ENCODE data around the gene MTHFSD. TPM values are rescaled to one million over a fixed set of nuclear protein-coding genes. Genes with fewer than 3 reads are reported as not detected.

Gene MTHFSD
- total RNA-seq, 2 experiments from 2014 or later, result 28.7 to 29.1 TPM

DNA sequence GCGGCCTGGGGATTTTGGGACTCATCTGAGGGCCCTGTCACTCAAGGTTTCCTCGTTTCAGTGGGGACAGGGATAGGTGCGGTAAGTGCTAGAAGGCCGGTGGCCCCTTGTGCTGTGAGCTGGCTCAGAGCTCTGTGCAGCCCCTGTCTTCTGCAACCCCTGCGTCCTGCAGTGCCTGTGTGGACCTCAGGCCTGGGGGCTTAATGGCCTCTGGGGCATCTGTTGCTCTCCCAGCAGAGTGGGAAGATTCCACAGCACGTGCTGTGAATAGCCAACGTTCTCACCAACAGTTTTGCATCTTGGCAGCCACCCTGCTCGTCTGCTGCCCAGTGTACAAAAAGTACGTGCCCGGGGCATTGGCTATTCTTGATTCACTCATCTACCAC is 16.5 kb upstream of the MTHFSD start:
- CTCF ChIA-PET, result no interaction called here
- H3K27ac Mint-ChIP-seq, result no peak overlapping the region
- DNase-seq, result no peak
- peaks cover 64% of the 10 kb centered on the region for H3K27me3 Mint-ChIP-seq
- H3K9me3 Mint-ChIP-seq, result no peaks in the 10 kb centered on the region
- no peaks in the 10 kb centered on the region for H3K36me3 Mint-ChIP-seq (ENCODE audit: low read depth)
- POLR2A ChIA-PET, result no interaction called here
- peaks cover 8% of the 10 kb centered on the region for H3K4me1 Mint-ChIP-seq
- no peak overlapping the region for H3K4me3 Mint-ChIP-seq

DNA sequence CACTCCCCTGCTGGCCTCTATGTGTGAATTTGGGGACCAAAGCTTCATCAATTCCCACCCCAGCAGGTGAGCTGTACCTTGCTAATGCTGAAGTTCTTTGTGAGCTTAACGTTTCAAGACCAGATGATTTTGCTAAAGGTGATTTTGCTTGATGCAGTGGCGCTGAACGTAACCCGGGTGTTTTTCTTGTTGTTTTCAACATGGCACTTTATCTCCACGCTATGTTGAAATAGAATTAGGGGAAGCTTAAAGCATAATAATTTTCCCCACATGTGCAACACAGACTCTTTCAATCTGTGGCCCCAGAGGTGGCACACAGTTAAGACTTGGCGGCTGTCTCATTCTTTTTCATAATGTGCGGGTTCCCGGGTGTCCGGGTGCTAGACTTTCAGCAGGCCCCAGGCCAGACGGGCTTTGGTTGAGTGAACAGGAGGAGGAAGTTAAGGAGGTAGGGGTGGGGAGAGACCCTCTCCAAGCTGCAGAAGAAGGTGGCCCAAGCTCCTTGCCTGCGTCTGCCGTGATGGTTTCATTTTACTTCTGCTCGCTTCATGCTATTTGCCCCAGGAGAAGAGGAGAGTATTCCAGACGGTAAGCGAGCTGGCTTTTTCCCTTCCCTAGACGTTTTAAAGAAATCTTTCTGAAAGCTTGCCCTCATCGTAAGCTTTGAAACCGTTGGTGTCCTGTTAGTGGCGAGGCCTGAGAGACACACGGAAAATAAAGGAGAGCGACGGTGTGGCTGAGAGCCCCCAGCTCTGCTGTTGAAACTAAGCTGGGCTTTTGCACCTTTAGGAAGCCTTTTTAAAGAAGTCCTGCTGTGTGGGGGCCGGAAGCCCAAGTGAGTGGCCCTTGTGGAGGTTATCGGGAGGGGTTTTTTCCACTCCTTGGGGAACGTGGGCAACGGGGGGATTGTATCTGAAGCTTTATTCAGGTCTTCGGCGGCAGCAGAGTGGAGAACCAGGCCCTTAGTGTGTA is 15.8 kb upstream of the MTHFSD start:
- Mint-ChIP-seq H3K27ac (no peak overlapping the region), H3K36me3 (ENCODE audit: low read depth) (no peaks in the 10 kb centered on the region), H3K4me3 (no peak overlapping the region), H3K4me1 (peaks cover 5% of the 10 kb centered on the region), H3K9me3 (no peaks in the 10 kb centered on the region), H3K27me3 (peaks cover 65% of the 10 kb centered on the region)
- ChIA-PET CTCF (no interaction called here), POLR2A (no interaction called here)
- DNase-seq, result no peak

DNA sequence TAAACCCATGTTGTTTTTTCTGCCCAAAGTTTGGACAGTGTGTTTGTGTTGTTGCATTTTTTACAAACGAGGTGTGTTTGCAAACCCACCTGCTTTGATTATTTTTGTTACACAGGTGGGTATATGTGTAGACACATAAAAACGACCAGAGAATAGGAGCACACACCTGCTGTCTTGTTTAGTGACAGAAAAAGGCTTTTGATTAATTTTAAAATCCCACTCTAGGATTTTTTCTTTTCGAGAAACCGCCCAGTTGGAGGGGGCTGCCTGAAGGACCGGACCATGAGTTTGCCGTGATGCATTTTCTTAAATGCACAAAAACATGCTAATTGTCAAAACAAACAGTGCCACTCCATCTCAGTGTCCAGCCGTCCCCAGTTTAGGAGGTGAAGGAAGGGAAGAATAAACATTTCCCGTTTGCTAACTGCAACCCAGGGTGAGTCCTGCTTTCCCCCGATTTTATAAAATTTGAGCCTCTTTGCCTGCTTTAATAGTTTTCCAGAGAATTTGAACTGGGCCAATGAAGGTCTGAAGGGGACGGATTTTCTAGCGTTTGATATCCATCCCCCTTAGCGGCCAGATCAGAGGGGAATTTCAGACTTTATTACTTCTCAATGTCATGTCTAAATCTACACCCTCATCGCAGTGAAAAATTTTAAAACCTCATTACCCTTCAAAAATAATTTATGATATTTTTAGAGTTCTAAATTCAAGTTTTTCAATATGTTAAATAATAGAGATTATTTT is 14.8 kb upstream of the MTHFSD start:
- H3K27ac Mint-ChIP-seq, result no peak overlapping the region
- no peaks in the 10 kb centered on the region for H3K9me3 Mint-ChIP-seq
- H3K27me3 Mint-ChIP-seq, result peaks cover 66% of the 10 kb centered on the region
- H3K4me3 Mint-ChIP-seq, result no peak overlapping the region
- ChIA-PET POLR2A (no interaction called here), CTCF (no interaction called here)
- no peak for DNase-seq
- H3K36me3 Mint-ChIP-seq (ENCODE audit: low read depth), result no peaks in the 10 kb centered on the region
- peaks cover 6% of the 10 kb centered on the region for H3K4me1 Mint-ChIP-seq

DNA sequence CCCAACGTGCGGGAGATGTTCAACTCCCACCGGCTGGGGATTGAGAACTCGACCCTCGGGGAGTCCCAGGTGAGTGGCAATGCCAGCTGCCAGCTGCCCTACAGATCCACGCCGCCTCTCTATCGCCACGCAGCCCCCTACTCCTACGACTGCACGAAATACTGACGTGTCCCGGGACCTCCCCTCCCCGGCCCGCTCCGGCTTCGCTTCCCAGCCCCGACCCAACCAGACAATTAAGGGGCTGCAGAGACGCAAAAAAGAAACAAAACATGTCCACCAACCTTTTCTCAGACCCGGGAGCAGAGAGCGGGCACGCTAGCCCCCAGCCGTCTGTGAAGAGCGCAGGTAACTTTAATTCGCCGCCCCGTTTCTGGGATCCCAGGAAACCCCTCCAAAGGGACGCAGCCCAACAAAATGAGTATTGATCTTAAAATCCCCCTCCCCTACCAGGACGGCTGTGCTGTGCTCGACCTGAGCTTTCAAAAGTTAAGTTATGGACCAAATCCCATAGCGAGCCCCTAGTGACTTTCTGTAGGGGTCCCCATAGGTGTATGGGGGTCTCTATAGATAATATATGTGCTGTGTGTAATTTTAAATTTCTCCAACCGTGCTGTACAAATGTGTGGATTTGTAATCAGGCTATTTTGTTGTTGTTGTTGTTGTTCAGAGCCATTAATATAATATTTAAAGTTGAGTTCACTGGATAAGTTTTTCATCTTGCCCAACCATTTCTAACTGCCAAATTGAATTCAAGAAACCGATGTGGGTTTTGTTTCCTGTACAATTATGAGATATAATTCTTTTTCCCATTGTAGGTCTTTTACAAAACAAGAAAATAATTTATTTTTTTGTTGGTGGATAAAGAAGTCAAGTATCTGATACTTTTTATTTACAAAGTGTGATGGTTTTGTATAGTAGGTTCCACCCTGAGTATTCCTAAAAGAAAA is 13.9 kb upstream of the MTHFSD start:
- no peak for DNase-seq
- ChIA-PET CTCF (no interaction called here), POLR2A (no interaction called here)
- Mint-ChIP-seq H3K4me3 (no peak overlapping the region), H3K27ac (peak overlapping the region; percentile 41), H3K36me3 (ENCODE audit: low read depth) (no peaks in the 10 kb centered on the region), H3K4me1 (peaks cover 10% of the 10 kb centered on the region), H3K9me3 (no peaks in the 10 kb centered on the region), H3K27me3 (peaks cover 67% of the 10 kb centered on the region)

DNA sequence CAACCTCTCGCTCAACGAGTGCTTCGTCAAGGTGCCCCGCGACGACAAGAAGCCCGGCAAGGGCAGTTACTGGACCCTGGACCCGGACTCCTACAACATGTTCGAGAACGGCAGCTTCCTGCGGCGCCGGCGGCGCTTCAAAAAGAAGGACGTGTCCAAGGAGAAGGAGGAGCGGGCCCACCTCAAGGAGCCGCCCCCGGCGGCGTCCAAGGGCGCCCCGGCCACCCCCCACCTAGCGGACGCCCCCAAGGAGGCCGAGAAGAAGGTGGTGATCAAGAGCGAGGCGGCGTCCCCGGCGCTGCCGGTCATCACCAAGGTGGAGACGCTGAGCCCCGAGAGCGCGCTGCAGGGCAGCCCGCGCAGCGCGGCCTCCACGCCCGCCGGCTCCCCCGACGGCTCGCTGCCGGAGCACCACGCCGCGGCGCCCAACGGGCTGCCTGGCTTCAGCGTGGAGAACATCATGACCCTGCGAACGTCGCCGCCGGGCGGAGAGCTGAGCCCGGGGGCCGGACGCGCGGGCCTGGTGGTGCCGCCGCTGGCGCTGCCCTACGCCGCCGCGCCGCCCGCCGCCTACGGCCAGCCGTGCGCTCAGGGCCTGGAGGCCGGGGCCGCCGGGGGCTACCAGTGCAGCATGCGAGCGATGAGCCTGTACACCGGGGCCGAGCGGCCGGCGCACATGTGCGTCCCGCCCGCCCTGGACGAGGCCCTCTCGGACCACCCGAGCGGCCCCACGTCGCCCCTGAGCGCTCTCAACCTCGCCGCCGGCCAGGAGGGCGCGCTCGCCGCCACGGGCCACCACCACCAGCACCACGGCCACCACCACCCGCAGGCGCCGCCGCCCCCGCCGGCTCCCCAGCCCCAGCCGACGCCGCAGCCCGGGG is 12.9 kb upstream of the MTHFSD start:
- Mint-ChIP-seq H3K9me3 (no peaks in the 10 kb centered on the region), H3K27ac (no peak overlapping the region), H3K36me3 (ENCODE audit: low read depth) (no peaks in the 10 kb centered on the region), H3K4me3 (no peak overlapping the region), H3K27me3 (peaks cover 65% of the 10 kb centered on the region), H3K4me1 (peaks cover 13% of the 10 kb centered on the region)
- POLR2A ChIA-PET, result no interaction called here
- CTCF ChIA-PET, result no interaction called here
- no peak for DNase-seq

DNA sequence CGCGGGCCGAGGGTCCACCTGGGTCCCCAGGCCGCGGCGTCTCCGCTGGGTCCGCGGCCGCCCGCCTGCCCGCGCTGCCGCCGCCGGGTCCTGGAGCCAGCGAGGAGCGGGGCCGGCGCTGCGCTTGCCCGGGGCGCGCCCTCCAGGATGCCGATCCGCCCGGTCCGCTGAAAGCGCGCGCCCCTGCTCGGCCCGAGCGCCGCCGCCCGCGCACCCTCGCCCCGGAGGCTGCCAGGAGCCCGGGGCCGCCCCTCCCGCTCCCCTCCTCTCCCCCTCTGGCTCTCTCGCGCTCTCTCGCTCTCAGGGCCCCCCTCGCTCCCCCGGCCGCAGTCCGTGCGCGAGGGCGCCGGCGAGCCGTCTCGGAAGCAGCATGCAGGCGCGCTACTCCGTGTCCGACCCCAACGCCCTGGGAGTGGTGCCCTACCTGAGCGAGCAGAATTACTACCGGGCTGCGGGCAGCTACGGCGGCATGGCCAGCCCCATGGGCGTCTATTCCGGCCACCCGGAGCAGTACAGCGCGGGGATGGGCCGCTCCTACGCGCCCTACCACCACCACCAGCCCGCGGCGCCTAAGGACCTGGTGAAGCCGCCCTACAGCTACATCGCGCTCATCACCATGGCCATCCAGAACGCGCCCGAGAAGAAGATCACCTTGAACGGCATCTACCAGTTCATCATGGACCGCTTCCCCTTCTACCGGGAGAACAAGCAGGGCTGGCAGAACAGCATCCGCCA is 12.1 kb upstream of the MTHFSD start:
- H3K27ac Mint-ChIP-seq, result no peak overlapping the region
- no peaks in the 10 kb centered on the region for H3K9me3 Mint-ChIP-seq
- H3K27me3 Mint-ChIP-seq, result peaks cover 65% of the 10 kb centered on the region
- H3K4me1 Mint-ChIP-seq, result peaks cover 13% of the 10 kb centered on the region
- H3K36me3 Mint-ChIP-seq (ENCODE audit: low read depth), result no peaks in the 10 kb centered on the region
- ChIA-PET POLR2A (no interaction called here), CTCF (no interaction called here)
- DNase-seq, result no peak
- no peak overlapping the region for H3K4me3 Mint-ChIP-seq

DNA sequence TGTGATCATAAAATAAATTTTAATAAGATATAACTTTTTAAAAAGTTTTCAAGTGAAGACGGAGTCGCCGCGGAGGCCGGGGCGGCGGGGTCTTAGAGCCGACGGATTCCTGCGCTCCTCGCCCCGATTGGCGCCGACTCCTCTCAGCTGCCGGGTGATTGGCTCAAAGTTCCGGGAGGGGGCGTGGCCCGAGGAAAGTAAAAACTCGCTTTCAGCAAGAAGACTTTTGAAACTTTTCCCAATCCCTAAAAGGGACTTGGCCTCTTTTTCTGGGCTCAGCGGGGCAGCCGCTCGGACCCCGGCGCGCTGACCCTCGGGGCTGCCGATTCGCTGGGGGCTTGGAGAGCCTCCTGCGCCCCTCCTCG is 11.5 kb upstream of the MTHFSD start, which contains the start of gene FOXC2:
FOXC2 (plus strand) TSS at position 229 of the 365 bp plus-strand sequence. CDS start 507 bp downstream, outside the sequence.
- CTCF ChIA-PET, result no interaction called here
- H3K4me1 Mint-ChIP-seq, result peaks cover 13% of the 10 kb centered on the region

DNA sequence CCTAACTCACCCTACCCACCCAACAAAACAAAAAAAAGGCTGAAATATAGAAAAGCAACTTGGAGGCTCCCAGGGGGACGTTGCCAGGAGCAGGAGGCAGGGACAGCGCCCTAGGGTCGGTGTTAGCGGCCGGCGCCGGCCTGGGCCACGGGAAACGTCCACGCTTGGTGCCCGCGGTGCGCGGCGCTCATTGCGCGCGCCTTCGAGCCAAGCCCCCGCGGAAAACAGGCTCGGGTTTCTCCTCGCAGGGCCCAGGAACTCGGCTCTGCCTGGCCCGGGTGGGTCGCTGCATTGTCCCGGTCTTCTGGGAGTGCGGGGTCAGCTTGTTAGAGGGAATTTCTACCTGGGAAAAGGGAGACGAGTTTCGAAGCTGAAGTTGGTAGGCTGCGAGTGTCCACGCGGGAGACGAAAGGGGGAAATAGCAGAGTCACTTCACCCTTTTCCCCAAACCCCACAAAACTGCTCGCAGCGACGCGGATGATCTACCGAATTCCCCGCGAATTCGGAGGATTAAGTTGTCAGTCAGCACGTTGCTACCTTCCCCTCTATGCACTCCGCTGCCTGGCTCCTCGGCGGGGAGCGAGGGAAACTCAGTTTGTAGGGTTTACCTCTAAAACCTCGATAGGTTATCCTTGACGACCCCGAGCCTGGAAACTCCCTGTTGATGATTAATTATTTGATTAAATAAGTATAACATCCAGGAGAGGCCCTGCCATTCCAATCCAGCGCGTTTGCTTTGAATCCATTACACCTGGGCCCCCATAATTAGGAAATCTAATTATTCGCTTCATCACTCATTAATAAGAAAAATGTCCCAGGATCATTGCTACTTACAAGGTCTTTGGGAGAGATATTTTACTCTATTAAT is 10.8 kb upstream of the MTHFSD start:
- peaks cover 60% of the 10 kb centered on the region for H3K27me3 Mint-ChIP-seq
- H3K9me3 Mint-ChIP-seq, result no peaks in the 10 kb centered on the region
- DNase-seq, result no peak
- peaks cover 13% of the 10 kb centered on the region for H3K4me1 Mint-ChIP-seq
- no peak overlapping the region for H3K27ac Mint-ChIP-seq
- H3K4me3 Mint-ChIP-seq, result no peak overlapping the region
- ChIA-PET POLR2A (no interaction called here), CTCF (no interaction called here)
- no peaks in the 10 kb centered on the region for H3K36me3 Mint-ChIP-seq (ENCODE audit: low read depth)

More for the DNA sequence above, 11.5 kb upstream of the MTHFSD start, which contains the start of gene FOXC2:
- DNase-seq, result peak; percentile 28
- POLR2A ChIA-PET, result no interaction called here
- no peak within 1 kb of the TSS for H3K4me3 Mint-ChIP-seq
- H3K9me3 Mint-ChIP-seq, result no peaks in the 10 kb centered on the region
- peaks cover 65% of the 10 kb centered on the region for H3K27me3 Mint-ChIP-seq
- no peak within 1 kb of the TSS for H3K27ac Mint-ChIP-seq
- no peaks in the 10 kb centered on the region for H3K36me3 Mint-ChIP-seq (ENCODE audit: low read depth)

DNA sequence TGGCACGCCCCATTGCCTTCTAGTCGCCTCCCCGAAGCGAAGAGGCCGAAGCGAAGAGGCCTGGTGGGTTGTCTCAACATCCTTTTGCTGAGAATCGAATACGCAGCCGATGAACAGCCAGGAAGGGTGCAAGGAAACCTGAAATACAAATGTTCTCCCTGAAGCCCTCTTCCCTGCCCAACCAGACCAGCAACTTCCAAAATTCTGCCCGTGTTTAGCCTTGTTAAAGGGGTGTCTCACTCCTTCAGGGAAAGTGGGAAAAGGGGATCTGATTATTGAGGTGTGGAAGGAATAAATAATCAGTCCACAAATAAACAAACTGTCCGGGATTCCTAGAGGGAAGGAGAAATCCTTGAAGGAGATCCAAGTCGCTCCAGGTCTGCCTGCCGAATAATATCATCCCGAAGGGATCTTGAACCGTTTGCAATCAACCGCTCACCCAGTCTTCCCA is 10.2 kb upstream of the MTHFSD start:
- peaks cover 13% of the 10 kb centered on the region for H3K4me1 Mint-ChIP-seq
- POLR2A ChIA-PET, result no interaction called here

DNA sequence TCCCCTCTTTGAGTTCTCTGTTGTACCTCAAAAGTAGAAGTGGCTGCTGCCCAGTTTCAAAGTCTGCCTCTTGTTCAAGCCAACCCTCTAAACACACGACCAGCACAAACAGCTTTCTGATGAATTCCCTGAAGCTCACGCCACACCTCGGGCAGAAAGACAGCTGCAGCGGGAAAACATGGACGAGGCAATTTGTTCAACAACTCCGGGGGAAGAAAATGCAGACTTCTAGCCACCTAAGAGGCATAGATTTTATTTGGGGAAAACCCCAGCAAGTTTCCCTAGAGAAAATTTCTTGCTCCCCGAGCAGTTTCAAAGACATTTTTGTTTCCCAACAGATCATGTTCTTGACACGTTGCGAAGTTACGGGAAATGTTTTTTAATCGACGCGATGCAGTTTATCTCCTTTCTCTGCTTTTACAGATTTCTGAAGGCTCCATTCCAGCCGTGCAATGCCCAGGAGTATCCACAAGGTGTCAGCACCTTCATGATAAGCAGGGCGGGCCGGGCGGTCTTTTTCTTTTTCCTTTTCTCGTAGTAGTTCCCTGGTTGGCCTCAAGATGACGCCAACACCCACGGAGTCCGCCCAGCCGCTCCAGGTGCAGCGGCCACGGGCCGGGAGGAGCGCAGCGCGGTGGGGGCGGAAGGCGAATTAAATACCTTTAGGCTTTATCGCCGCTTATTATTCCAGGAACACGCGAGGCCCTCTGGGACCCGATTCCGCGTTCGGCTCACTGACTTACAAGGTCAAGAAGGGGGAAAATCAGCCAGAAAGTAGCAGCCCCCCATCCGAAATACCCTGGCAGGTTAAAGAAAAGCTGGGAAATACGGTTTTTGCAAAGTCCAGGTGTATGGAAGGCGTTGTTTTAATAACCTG is 8.7 kb upstream of the MTHFSD start:
- H3K4me3 Mint-ChIP-seq, result no peak overlapping the region

More for the DNA sequence above, 10.2 kb upstream of the MTHFSD start:
- Mint-ChIP-seq H3K4me3 (no peak overlapping the region), H3K36me3 (ENCODE audit: low read depth) (no peaks in the 10 kb centered on the region), H3K27ac (no peak overlapping the region), H3K9me3 (no peaks in the 10 kb centered on the region), H3K27me3 (peaks cover 55% of the 10 kb centered on the region)
- DNase-seq, result no peak
- CTCF ChIA-PET, result interaction anchor here (1.1 to 2.6 kb wide), 4 partner anchors 15 to 498 kb away, joined by 4 to 7 read pairs (median 5); no protein-coding TSS in a partner anchor

More for the DNA sequence above, 8.7 kb upstream of the MTHFSD start:
- Mint-ChIP-seq H3K36me3 (ENCODE audit: low read depth) (no peaks in the 10 kb centered on the region), H3K27me3 (peaks cover 42% of the 10 kb centered on the region), H3K27ac (no peak overlapping the region), H3K4me1 (peaks cover 13% of the 10 kb centered on the region), H3K9me3 (no peaks in the 10 kb centered on the region)
- peak; percentile 91 for DNase-seq
- ChIA-PET POLR2A (no interaction called here), CTCF (interaction anchor here (0.8 to 2.6 kb wide), 8 partner anchors 12 to 753 kb away, joined by 3 to 7 read pairs (median 4); no protein-coding TSS in a partner anchor)
